Sigmoid colon (tissue), 7 donors: ENCODE results near the gene SNW1. TPM values are rescaled to one million over a fixed set of nuclear protein-coding genes. Genes with fewer than 3 reads are reported as not detected.

ENCODE experiments used
- DNase-seq: peaks from one replicate; pipeline ENCODE4 v3.0.0-alpha.2; 2019
- H3K27ac ChIP-seq, 4 donors: fragments of 200-600 bp; sonication (generic); one replicate each; pipeline ENCODE4 v1.5.1; 2016 to 2019; ENCODE audit warnings: mild to moderate bottlenecking in 1 of 4
- H3K27me3 ChIP-seq, 3 donors: fragments of 200-600 bp; sonication (generic); one replicate each; pipeline ENCODE4 v1.5.1; 2019; ENCODE audit warnings: mild to moderate bottlenecking in 1 of 3
- H3K36me3 ChIP-seq, 4 donors: fragments of 200-600 bp; sonication (generic); one replicate each; pipeline ENCODE4 v1.5.1; 2016 to 2019
- H3K4me1 ChIP-seq, 4 donors: fragments of 200-600 bp; sonication (generic); one replicate each; pipeline ENCODE4 v1.5.1; 2017 to 2019
- H3K4me3 ChIP-seq, 4 donors: fragments of 200-600 bp; sonication (generic); one replicate each; pipeline ENCODE4 v1.5.1; 2017 to 2019; ENCODE audit warnings: mild to moderate bottlenecking in 2 of 4, moderate library complexity in 1 of 4
- H3K9me3 ChIP-seq, 4 donors: fragments of 200-600 bp in 3 of 4; sonication (generic) in 3 of 4; one replicate each; pipeline versions ENCODE4 v1.5.1 to v1.6.1; 2013 to 2019
- CTCF ChIP-seq, 4 experiments: fragments of 450-650 bp in 3 of 4; fragments of 200-600 bp in 1 of 4; IDR thresholded peaks; one replicate each; pipeline ENCODE4 v1.5.1; 2016 to 2019; ENCODE audit warnings: antibody characterized with exemption in 4 of 4, mild to moderate bottlenecking in 3 of 4, moderate library complexity in 2 of 4
- EP300 ChIP-seq, 4 donors: sonication (generic); formaldehyde crosslinking; IDR thresholded peaks; one replicate each; pipeline ENCODE4 v1.6.1; 2017; ENCODE audit warnings: antibody characterized with exemption in 4 of 4
- POLR2A ChIP-seq, 2 donors: fragments of 450-650 bp; IDR thresholded peaks; one replicate each; pipeline ENCODE4 v1.6.1; 2016; ENCODE audit warnings: antibody characterized with exemption in 2 of 2, mild to moderate bottlenecking in 2 of 2, moderate library complexity in 2 of 2
- POLR2AphosphoS5 ChIP-seq, 4 donors: sonication (generic); formaldehyde crosslinking; IDR thresholded peaks; one replicate each; pipeline ENCODE4 v1.6.1; 2017; ENCODE audit warnings: antibody characterized with exemption in 4 of 4
- WGBS, 2 donors: extraction: QIAGEN DNeasy Blood & Tissue Kit; methylation state at CpG; one replicate each; pipeline ENCODE4 v1.1.7; 2013; 5-methylcytosine and 5-hydroxymethylcytosine counted together
- intact Hi-C: fragments of 100-400 bp; cut with DNase I; formaldehyde crosslinking; loops from one replicate; pipeline ENCODE4 v1.15.1; 2023
- polyA plus RNA-seq, 3 donors: library from polyadenylated mRNA; stranded (reverse); fragments of 200-250 nt; gene quantifications; one replicate each; pipeline ENCODE4 v1.2.3, GENCODE V29; 2013
- total RNA-seq, 4 donors: library from RNA; depleted of rRNA; stranded (reverse); fragments of >200 nt; gene quantifications; one replicate each; pipeline ENCODE4 v1.1.0, GENCODE V29; 2016
- donor health status: healthy with polysubstance abuse.
- donor health status: Bipolar disorder and iron deficiency.
- donor health status: healthy.

The SNW1 gene
- total and polyA plus RNA-seq, 7 donors: 42.0 to 56.5 (median 49.1) TPM

- Histone ChIP-seq H3K4me1 (no peaks in the 10 kb centered on the region), H3K9me3 (no peaks in the 10 kb centered on the region), H3K27me3 (no peaks in the 10 kb centered on the region), H3K27ac (no peak overlapping the region), H3K36me3 (peaks cover 24 to 100% (median 76%) of the 10 kb centered on the region in 4 donors), H3K4me3 (no peak overlapping the region)
- DNase-seq: no peak
- intact Hi-C loops: no loop called here
- WGBS, 2 donors: 83 to 84% methylated on average over 3 of the region's 3 CpGs
- TF ChIP-seq CTCF (IDR thresholded peaks at IDR 0.05) (no peak), POLR2AphosphoS5 (IDR thresholded peaks at IDR 0.05) (no peak), EP300 (IDR thresholded peaks at IDR 0.05) (no peak), POLR2A (IDR thresholded peaks at IDR 0.05) (no peak)
Measured at GRCh38 chr14:77730976-77731497, 29.9 kb downstream of the SNW1 start.

- Histone ChIP-seq H3K4me1 (no peaks in the 10 kb centered on the region), H3K36me3 (peaks cover 6 to 100% (median 39%) of the 10 kb centered on the region in 4 donors), H3K4me3 (no peak overlapping the region), H3K27ac (no peak overlapping the region), H3K9me3 (no peaks in the 10 kb centered on the region), H3K27me3 (no peaks in the 10 kb centered on the region)
- intact Hi-C loops: no loop called here
- WGBS, 2 donors: 98 to 99% methylated on average over 3 of the region's 3 CpGs
- TF ChIP-seq CTCF (IDR thresholded peaks at IDR 0.05) (no peak), POLR2AphosphoS5 (IDR thresholded peaks at IDR 0.05) (no peak), POLR2A (IDR thresholded peaks at IDR 0.05) (no peak), EP300 (IDR thresholded peaks at IDR 0.05) (no peak)
- DNase-seq: no peak
Measured at GRCh38 chr14:77722301-77722700, 38.7 kb downstream of the SNW1 start.

- no peak for TF ChIP-seq EP300 (IDR thresholded peaks at IDR 0.05)
- no peak for TF ChIP-seq CTCF (IDR thresholded peaks at IDR 0.05)
- no peak for TF ChIP-seq POLR2A (IDR thresholded peaks at IDR 0.05)
- no peak for TF ChIP-seq POLR2AphosphoS5 (IDR thresholded peaks at IDR 0.05)
- no peaks in the 10 kb centered on the region for H3K4me1 ChIP-seq
- no peak overlapping the region for H3K4me3 ChIP-seq
- intact Hi-C loops: no loop called here
- DNase-seq: no peak
- H3K36me3 ChIP-seq: peaks cover 8 to 100% (median 38%) of the 10 kb centered on the region in 4 donors
- H3K27me3 ChIP-seq: no peaks in the 10 kb centered on the region
- H3K9me3 ChIP-seq: no peaks in the 10 kb centered on the region
- 85 to 94% methylated on average over 5 of the region's 5 CpGs for WGBS, 2 donors
- H3K27ac ChIP-seq: no peak overlapping the region
Measured at GRCh38 chr14:77721437-77721836, 39.5 kb downstream of the SNW1 start.

- DNase-seq: no peak
- Histone ChIP-seq H3K36me3 (peaks cover 17 to 99% (median 29%) of the 10 kb centered on the region in 4 donors), H3K4me3 (no peak overlapping the region), H3K4me1 (no peaks in the 10 kb centered on the region), H3K27me3 (no peaks in the 10 kb centered on the region), H3K9me3 (no peaks in the 10 kb centered on the region), H3K27ac (no peak overlapping the region)
- intact Hi-C loops: no loop called here
- TF ChIP-seq POLR2AphosphoS5 (IDR thresholded peaks at IDR 0.05) (no peak), EP300 (IDR thresholded peaks at IDR 0.05) (no peak), CTCF (IDR thresholded peaks at IDR 0.05) (no peak), POLR2A (IDR thresholded peaks at IDR 0.05) (no peak)
- WGBS, 2 donors: 74 to 83% methylated on average over 5 of the region's 5 CpGs
Measured at GRCh38 chr14:77717608-77718305, 43.2 kb downstream of the SNW1 start.
